ENCODE measurements around the gene NRXN3. TPM values are rescaled to one million over a fixed set of nuclear protein-coding genes. Genes with fewer than 3 reads are reported as not detected.

The NRXN3 gene
- total and polyA plus RNA-seq, 7 donors: 0.06 to 0.74 (median 0.15) TPM

GRCh38 chr14:79491161-79491560 is 1321.0 kb downstream of the NRXN3 start:
- 81 to 90% (median 88%) methylated on average over 1 of the region's 1 CpG for WGBS, 3 donors
- Histone ChIP-seq H3K4me1 (no peaks in the 10 kb centered on the region), H3K9me3 (no peaks in the 10 kb centered on the region), H3K27ac (no peak overlapping the region), H3K27me3 (ENCODE audit: insufficient read depth in 3 of 3, low read length in 2 of 3) (no peaks in the 10 kb centered on the region), H3K4me3 (no peak overlapping the region), H3K36me3 (ENCODE audit: insufficient read depth in 1 of 2, low read depth in 1 of 2) (no peaks in the 10 kb centered on the region)
- ATAC-seq (no peak), DNase-seq (no peak)
- no peak for TF ChIP-seq CTCF (IDR thresholded peaks at IDR 0.05)
- intact Hi-C loops (cut with DNase I): no loop called here

- Histone ChIP-seq H3K36me3 (ENCODE audit: insufficient read depth in 1 of 2, low read depth in 1 of 2) (no peaks in the 10 kb centered on the region), H3K27me3 (ENCODE audit: insufficient read depth in 3 of 3, low read length in 2 of 3) (no peaks in the 10 kb centered on the region), H3K4me3 (no peak overlapping the region), H3K4me1 (no peaks in the 10 kb centered on the region), H3K27ac (no peak overlapping the region), H3K9me3 (no peaks in the 10 kb centered on the region)
- WGBS, 3 donors: 88 to 90% (median 90%) methylated on average over 3 of the region's 3 CpGs
- DNase-seq (no peak), ATAC-seq (no peak)
- no peak for TF ChIP-seq CTCF (IDR thresholded peaks at IDR 0.05)
- intact Hi-C loops (cut with DNase I): no loop called here
Measured at GRCh38 chr14:79493081-79493645, 1323.0 kb downstream of the NRXN3 start.

- DNase-seq (no peak), ATAC-seq (peak in 1 of 4 donors; percentile 48)
- Histone ChIP-seq H3K4me1 (no peaks in the 10 kb centered on the region), H3K27me3 (ENCODE audit: insufficient read depth in 3 of 3, low read length in 2 of 3) (no peaks in the 10 kb centered on the region), H3K36me3 (ENCODE audit: insufficient read depth in 1 of 2, low read depth in 1 of 2) (no peaks in the 10 kb centered on the region), H3K4me3 (no peak overlapping the region), H3K9me3 (no peaks in the 10 kb centered on the region), H3K27ac (no peak overlapping the region)
- intact Hi-C loops (cut with DNase I): no loop called here
- WGBS, 3 donors: 54 to 73% (median 60%) methylated on average over 4 of the region's 4 CpGs
- TF ChIP-seq CTCF (IDR thresholded peaks at IDR 0.05): no peak
Measured at GRCh38 chr14:79496701-79497100, 1326.5 kb downstream of the NRXN3 start.

- no peaks in the 10 kb centered on the region for H3K9me3 ChIP-seq
- WGBS, 3 donors: 32 to 48% (median 38%) methylated on average over 1 of the region's 1 CpG
- no peaks in the 10 kb centered on the region for H3K4me1 ChIP-seq
- no peak overlapping the region for H3K4me3 ChIP-seq
- no peak overlapping the region for H3K27ac ChIP-seq
- ATAC-seq (no peak), DNase-seq (no peak)
- intact Hi-C loops (cut with DNase I): no loop called here
- no peaks in the 10 kb centered on the region for H3K27me3 ChIP-seq (ENCODE audit: insufficient read depth in 3 of 3, low read length in 2 of 3)
- H3K36me3 ChIP-seq (ENCODE audit: insufficient read depth in 1 of 2, low read depth in 1 of 2): no peaks in the 10 kb centered on the region
- TF ChIP-seq CTCF (IDR thresholded peaks at IDR 0.05): no peak
Measured at GRCh38 chr14:79500489-79500888, 1330.3 kb downstream of the NRXN3 start.

- H3K36me3 ChIP-seq (ENCODE audit: insufficient read depth in 1 of 2, low read depth in 1 of 2): no peaks in the 10 kb centered on the region
- no peak overlapping the region for H3K27ac ChIP-seq
- H3K9me3 ChIP-seq: no peaks in the 10 kb centered on the region
- no peak for TF ChIP-seq CTCF (IDR thresholded peaks at IDR 0.05)
- H3K27me3 ChIP-seq (ENCODE audit: insufficient read depth in 3 of 3, low read length in 2 of 3): no peaks in the 10 kb centered on the region
- no peaks in the 10 kb centered on the region for H3K4me1 ChIP-seq
- intact Hi-C loops (cut with DNase I): no loop called here
- ATAC-seq: no peak
- 59 to 66% (median 61%) methylated on average over 3 of the region's 3 CpGs for WGBS, 3 donors
- no peak overlapping the region for H3K4me3 ChIP-seq
- DNase-seq: no peak
Measured at GRCh38 chr14:79502136-79502750, 1332.1 kb downstream of the NRXN3 start.

All from psoas muscle (tissue), 8 donors.